T-helper 17 cell (primary cell): ENCODE measurements around the gene PPP6R1. TPM values are rescaled to one million over a fixed set of nuclear protein-coding genes. Genes with fewer than 3 reads are reported as not detected.
A peak's percentile ranks its signal among the peaks of the same experiment; 100 is the strongest.

ENCODE experiments used
- ATAC-seq: fragments of 150-1000 bp; cut with Tn5 transposase; 2 replicates; pipeline ENCODE4 v1.10.0; 2021; ENCODE audit warnings: mild to moderate bottlenecking, moderate library complexity
- DNase-seq, 3 donors: peaks; one replicate each; pipeline versions ENCODE4 v3.0.0 to v3.0.0-alpha.2; 2020 to 2021
- H3K9me3 ChIP-seq: one replicate; pipeline ENCODE4 v1.7.0; 2013; ENCODE audit warnings: low read length, mild to moderate bottlenecking; ENCODE audit not compliant: control insufficient read depth, poor library complexity, severe bottlenecking
- H3K27ac Mint-ChIP-seq: one replicate; pipeline ENCODE4 v1.8.0; 2022; ENCODE audit warnings: mild to moderate bottlenecking, moderate library complexity, mixed read lengths
- H3K27me3 Mint-ChIP-seq: one replicate; pipeline ENCODE4 v1.8.0; 2022; ENCODE audit warnings: mixed read lengths
- H3K36me3 Mint-ChIP-seq: one replicate; pipeline ENCODE4 v1.8.0; 2022; ENCODE audit warnings: low read depth, mixed read lengths
- H3K4me1 Mint-ChIP-seq: one replicate; pipeline ENCODE4 v1.8.0; 2022; ENCODE audit warnings: mild to moderate bottlenecking, mixed read lengths
- H3K4me3 Mint-ChIP-seq: one replicate; pipeline ENCODE4 v1.8.0; 2022; ENCODE audit warnings: mild to moderate bottlenecking, moderate library complexity, mixed read lengths
- total RNA-seq, 4 donors: library from RNA in 2 of 4; stranded (reverse) in 2 of 4; gene quantifications; one replicate each; pipeline ENCODE4 v1.2.3 and lab custom pipeline; 2022 to 2026

Gene PPP6R1
- total RNA-seq, 2 donors from 2014 or later = 183 to 186 TPM

GRCh38 chr19:55250262-55251036 lies 8.4 kb downstream of the PPP6R1 start:
- Mint-ChIP-seq H3K27ac (peak overlapping the region; percentile 95), H3K36me3 (no peaks in the 10 kb centered on the region), H3K27me3 (no peaks in the 10 kb centered on the region), H3K4me1 (peaks cover 47% of the 10 kb centered on the region), H3K4me3 (peak overlapping the region; percentile 88)
- no peak for DNase-seq
- H3K9me3 ChIP-seq = no peaks in the 10 kb centered on the region
- ATAC-seq = no peak

DNA sequence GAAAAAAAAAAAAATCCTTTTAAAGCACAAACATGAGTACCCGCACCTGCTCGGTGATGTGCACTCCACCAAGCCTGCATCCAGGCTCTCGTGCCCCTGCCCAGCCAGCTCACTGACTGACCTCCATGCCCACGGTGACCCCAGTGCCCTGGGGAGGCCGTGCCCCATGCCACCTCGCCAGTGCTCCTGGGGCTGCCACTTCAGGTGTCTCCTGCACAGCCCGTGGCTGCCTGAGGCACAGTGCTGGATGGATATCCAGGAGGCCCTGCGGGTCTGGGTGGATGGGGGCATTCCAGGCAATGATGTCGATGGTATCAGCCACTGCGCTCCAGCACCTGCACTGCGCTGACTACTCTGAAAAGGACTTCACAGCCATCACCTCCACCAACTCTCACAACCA lies 9.0 kb downstream of the PPP6R1 start:
- DNase-seq = no peak
- H3K9me3 ChIP-seq = no peaks in the 10 kb centered on the region
- H3K27me3 Mint-ChIP-seq = no peaks in the 10 kb centered on the region
- no peak overlapping the region for H3K4me3 Mint-ChIP-seq
- peaks cover 45% of the 10 kb centered on the region for H3K4me1 Mint-ChIP-seq
- H3K36me3 Mint-ChIP-seq = no peaks in the 10 kb centered on the region
- no peak overlapping the region for H3K27ac Mint-ChIP-seq
- ATAC-seq = no peak

DNA sequence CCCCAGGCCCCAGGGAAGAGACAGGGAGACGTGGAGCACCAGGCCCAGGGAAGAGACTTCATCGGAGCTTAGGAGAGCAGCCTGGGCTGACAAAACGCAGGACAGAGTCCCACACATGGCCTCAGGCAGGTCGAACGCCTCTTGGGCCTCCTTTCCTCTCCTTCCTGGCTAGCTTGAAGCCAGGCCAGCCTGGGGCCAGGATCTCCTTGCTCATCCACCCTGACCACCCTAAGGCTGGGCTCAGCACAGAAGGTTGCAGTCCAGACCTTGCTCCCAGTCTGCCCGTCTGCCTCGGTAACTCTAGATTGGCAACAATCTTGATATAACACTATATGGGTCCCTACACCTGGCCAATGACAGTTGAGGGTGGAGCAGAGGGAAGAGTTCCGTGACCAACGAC lies 10.1 kb downstream of the PPP6R1 start:
- Mint-ChIP-seq H3K27ac (peak overlapping the region; percentile 83), H3K27me3 (no peaks in the 10 kb centered on the region), H3K36me3 (no peaks in the 10 kb centered on the region), H3K4me1 (peaks cover 34% of the 10 kb centered on the region), H3K4me3 (peak overlapping the region; percentile 49)
- ATAC-seq (no peak), DNase-seq (no peak)
- H3K9me3 ChIP-seq = no peaks in the 10 kb centered on the region

DNA sequence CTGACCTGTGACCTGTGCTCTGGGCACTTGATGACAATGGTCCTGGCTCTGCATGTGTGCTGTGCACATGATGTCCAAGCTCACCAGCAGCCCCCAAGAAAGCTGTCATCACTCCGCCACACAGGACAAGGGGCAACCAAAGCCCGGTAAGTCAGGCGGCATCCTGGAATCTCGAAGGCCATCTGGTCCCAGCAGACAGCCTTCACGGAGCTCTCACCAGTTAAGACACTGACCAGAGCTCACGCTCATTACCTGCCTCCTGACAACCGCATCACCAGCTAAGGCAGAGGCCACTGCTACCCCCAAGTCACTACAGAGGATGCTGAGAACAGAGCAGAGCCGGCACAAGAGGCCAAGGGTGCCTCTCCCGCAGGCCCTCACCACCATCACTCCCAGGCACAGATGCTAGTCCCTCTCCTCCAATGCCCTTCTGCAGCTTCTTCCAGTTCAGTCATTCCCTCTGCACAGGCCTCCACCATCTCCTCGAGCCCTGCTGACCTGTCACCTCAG lies 10.6 kb downstream of the PPP6R1 start:
- Mint-ChIP-seq H3K4me1 (peaks cover 31% of the 10 kb centered on the region), H3K36me3 (peaks cover 2% of the 10 kb centered on the region), H3K27ac (peak overlapping the region; percentile 83), H3K4me3 (no peak overlapping the region), H3K27me3 (no peaks in the 10 kb centered on the region)
- DNase-seq (no peak), ATAC-seq (no peak)
- H3K9me3 ChIP-seq = no peaks in the 10 kb centered on the region

DNA sequence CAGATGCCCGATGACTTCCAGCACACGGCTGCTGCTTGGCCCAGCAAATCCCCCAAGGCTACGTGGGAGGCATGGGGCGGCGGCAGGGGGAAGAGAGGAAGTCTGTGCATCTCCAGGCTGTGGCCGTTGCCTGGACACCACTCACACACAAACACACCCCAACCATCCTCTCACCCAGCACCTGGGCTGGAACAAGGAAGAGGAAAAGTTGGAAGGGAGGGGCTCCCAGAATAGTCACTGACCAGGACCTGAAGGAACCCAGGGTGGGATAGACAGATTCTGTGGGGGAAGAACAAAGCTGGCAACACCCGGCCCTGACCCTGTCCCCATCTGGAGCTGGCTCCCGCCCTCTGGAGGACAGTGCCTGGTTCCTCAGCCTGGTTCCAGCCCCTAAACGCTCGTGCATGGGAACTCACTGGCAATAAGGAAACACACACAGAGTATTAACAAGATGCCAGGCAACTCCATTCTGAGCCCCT lies 11.2 kb downstream of the PPP6R1 start:
- H3K4me1 Mint-ChIP-seq = peaks cover 32% of the 10 kb centered on the region
- H3K27me3 Mint-ChIP-seq = no peaks in the 10 kb centered on the region
- no peak overlapping the region for H3K4me3 Mint-ChIP-seq
- H3K36me3 Mint-ChIP-seq = peaks cover 2% of the 10 kb centered on the region
- H3K9me3 ChIP-seq = no peaks in the 10 kb centered on the region
- DNase-seq (no peak), ATAC-seq (no peak)
- H3K27ac Mint-ChIP-seq = peak overlapping the region; percentile 21

DNA sequence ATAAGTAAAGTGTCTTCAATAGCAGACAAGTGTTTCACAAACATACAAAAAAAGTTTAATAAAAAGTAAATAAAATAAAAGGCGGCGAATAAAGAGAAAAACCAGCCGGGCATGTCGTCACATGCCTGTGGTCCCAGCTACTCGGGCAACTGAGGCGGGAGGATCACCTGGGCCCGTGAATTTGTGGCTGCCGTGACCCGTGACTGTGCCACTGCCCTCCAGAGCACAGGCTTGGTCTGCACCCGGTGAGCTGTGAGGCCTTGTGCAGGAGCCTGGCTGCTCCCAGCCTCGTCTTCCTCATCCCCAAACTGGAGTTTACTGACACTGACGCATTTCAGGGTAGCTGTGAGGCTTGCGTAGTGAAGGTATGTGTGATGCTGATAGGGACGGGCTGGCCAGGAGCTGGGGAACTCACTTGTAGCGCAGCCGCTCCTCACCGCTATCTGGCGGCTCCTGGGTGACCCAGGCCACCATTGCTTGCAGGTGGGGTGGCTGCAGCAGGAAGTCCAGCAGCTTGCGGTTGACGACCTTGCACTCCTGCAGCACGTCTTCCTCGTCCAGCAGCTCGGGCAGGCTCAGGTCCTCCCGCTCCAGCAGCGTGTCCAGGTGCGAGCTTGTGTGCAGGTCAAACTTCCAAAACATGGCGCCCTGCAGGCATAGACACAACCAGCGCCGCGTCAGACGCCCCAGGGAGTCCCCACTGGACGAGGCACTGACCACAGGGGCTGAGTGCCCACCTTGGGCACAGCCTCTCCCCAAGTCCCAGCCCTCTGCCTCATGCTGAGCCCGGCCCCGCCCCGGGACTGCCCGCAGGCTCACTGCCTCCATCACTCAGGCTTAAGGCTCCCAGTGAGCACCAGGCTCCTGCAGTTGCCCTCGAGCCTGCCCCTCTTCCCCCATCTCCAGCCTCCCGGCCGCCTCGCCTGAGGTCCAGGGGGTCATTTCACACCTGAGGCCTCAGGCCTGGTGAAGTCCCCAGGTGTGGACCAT lies 12.1 kb downstream of the PPP6R1 start:
- Mint-ChIP-seq H3K27me3 (no peaks in the 10 kb centered on the region), H3K27ac (peak overlapping the region; percentile 21), H3K36me3 (peaks cover 2% of the 10 kb centered on the region), H3K4me1 (peaks cover 29% of the 10 kb centered on the region), H3K4me3 (no peak overlapping the region)
- no peaks in the 10 kb centered on the region for H3K9me3 ChIP-seq
- no peak for DNase-seq
- ATAC-seq = no peak

DNA sequence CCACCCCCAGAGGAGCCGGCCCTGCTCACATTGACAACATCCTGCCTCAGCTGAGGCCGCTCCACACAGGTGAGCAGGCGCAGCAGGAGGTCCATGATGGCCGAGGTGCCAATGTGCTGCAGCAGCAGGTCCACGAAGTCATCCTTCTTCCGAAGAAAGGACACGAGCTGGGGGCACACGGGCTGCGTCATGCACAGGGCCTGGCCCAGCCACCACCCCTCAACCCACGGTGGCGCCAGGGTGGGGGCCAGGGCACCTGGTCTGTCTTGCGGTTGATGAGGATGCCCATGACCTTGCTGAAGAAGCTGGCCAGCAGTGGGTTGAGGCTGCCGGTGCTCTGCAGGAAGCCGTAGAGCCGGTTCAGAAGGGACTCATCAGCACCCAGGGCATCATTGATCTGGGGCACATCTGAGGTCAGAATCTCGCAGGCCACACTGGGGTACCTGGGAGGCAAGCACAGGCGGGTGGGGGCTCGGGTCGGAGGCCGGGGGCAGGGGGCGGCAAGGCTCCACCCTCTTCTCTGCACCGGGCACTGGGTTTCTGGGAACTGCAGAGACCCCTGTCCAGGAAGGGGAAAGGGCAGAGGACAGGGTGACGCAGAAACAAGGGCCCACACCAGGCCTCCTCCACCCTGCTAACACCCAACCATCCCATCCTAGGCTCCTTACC lies 13.4 kb downstream of the PPP6R1 start:
- Mint-ChIP-seq H3K36me3 (peaks cover 7% of the 10 kb centered on the region), H3K27ac (no peak overlapping the region)
- no peak for ATAC-seq

GRCh38 chr19:55244004-55244680 lies 14.7 kb downstream of the PPP6R1 start:
- no peaks in the 10 kb centered on the region for H3K27me3 Mint-ChIP-seq
- H3K27ac Mint-ChIP-seq = no peak overlapping the region
- DNase-seq (no peak), ATAC-seq (no peak)
- H3K36me3 Mint-ChIP-seq = peaks cover 7% of the 10 kb centered on the region
- H3K4me3 Mint-ChIP-seq = no peak overlapping the region
- H3K9me3 ChIP-seq = no peaks in the 10 kb centered on the region
- peaks cover 15% of the 10 kb centered on the region for H3K4me1 Mint-ChIP-seq

More for the DNA sequence above, 13.4 kb downstream of the PPP6R1 start:
- Mint-ChIP-seq H3K4me3 (no peak overlapping the region), H3K27me3 (no peaks in the 10 kb centered on the region), H3K4me1 (peaks cover 15% of the 10 kb centered on the region)
- no peaks in the 10 kb centered on the region for H3K9me3 ChIP-seq
- no peak for DNase-seq

GRCh38 chr19:55242517-55242916 lies 16.3 kb downstream of the PPP6R1 start:
- ATAC-seq (no peak), DNase-seq (no peak)
- H3K9me3 ChIP-seq = no peaks in the 10 kb centered on the region
- Mint-ChIP-seq H3K4me3 (no peak overlapping the region), H3K27ac (no peak overlapping the region), H3K27me3 (no peaks in the 10 kb centered on the region), H3K36me3 (peaks cover 7% of the 10 kb centered on the region), H3K4me1 (peaks cover 4% of the 10 kb centered on the region)

GRCh38 chr19:55241935-55242464 lies 16.8 kb downstream of the PPP6R1 start:
- no peak overlapping the region for H3K27ac Mint-ChIP-seq
- no peak for ATAC-seq
- H3K4me1 Mint-ChIP-seq = peaks cover 4% of the 10 kb centered on the region
- DNase-seq = no peak
- H3K9me3 ChIP-seq = no peaks in the 10 kb centered on the region
- H3K36me3 Mint-ChIP-seq = peaks cover 7% of the 10 kb centered on the region
- no peaks in the 10 kb centered on the region for H3K27me3 Mint-ChIP-seq
- no peak overlapping the region for H3K4me3 Mint-ChIP-seq

DNA sequence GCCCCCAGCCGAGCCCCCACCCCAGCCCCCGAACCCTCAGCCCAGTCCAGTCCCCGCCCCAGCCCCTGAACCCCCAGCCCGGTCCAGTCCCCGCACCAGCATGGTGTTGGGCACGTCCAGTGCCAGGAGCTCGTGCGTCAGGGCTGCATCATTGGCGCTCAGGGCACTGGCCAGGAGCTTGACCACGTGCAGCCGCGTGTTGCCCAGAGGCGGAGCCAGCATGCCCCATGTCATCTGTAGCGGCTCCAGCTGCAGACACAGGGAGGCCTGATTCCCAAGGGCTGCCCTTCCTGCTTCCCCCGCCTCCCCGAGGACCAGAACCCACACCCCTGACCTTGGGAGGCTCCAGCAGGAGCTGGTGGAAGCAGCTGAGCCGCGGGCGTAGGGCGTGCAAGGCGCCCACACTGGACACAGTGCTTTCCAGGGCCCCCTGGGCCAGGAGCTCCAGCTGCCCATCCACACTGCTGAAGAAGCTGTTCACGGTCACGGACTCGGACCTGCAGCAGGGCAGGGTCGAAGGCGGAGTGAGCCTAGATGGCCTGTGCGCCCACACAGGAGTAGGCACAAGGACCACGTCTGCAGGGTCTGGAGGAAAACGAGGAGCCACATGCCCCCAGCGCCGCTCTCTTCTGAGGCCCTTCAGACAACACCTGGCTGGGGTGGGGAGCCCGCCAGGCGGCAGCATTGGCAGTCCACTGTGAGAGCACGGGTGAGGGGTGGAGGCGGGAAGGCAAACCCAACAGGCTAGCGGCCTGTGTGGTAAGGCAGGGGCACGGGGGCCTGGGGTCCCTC lies 17.5 kb downstream of the PPP6R1 start:
- ATAC-seq (no peak), DNase-seq (no peak)
- Mint-ChIP-seq H3K4me1 (peaks cover 9% of the 10 kb centered on the region), H3K27ac (no peak overlapping the region), H3K27me3 (no peaks in the 10 kb centered on the region), H3K36me3 (peaks cover 7% of the 10 kb centered on the region), H3K4me3 (no peak overlapping the region)
- H3K9me3 ChIP-seq = no peaks in the 10 kb centered on the region

DNA sequence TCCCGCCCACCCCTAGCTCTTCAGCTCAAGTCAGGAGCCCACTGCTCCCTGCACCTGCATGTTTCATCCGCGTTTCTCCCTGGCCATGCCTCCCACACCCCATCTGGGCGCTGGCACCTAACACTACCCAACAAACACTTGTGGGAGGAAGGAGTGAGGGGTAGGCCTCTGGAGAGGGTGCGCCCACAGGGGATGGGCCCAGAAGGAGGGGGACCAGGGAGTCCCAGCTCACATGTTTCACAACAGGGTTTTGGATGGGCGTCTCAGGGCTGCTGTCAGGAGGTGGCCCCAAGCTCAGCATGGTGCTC lies 18.1 kb downstream of the PPP6R1 start:
- Mint-ChIP-seq H3K27me3 (no peaks in the 10 kb centered on the region), H3K4me3 (peak overlapping the region; percentile 7), H3K4me1 (peaks cover 11% of the 10 kb centered on the region), H3K36me3 (peaks cover 7% of the 10 kb centered on the region), H3K27ac (no peak overlapping the region)
- no peaks in the 10 kb centered on the region for H3K9me3 ChIP-seq
- ATAC-seq (no peak), DNase-seq (no peak)
